Breast epithelium (tissue), 3 donors: ENCODE results near the gene EXOC3L2.

Experiments
- CTCF ChIP-seq, 3 donors: fragments of 450-650 bp; IDR thresholded peaks; one replicate each; pipeline ENCODE4 v1.5.1; 2016 to 2017; ENCODE audit warnings: antibody characterized with exemption in 3 of 3, mild to moderate bottlenecking in 3 of 3, moderate library complexity in 3 of 3
- POLR2A ChIP-seq: fragments of 450-650 bp; IDR thresholded peaks from one replicate; pipeline ENCODE4 v1.6.1; 2016; ENCODE audit warnings: antibody characterized with exemption, mild to moderate bottlenecking, moderate library complexity

GRCh38 chr19:45238556-45238955 lies 6.7 kb downstream of the EXOC3L2 start:
- TF ChIP-seq CTCF (IDR thresholded peaks at IDR 0.05) = no peak
- TF ChIP-seq POLR2A = no peak
